Panc1 (cell line): ENCODE results near the gene KCNC3.

Experiments used
- CTCF ChIP-seq: fragments of 450-650 bp; IDR thresholded peaks from 2 replicates; pipeline ENCODE4 v1.5.1; 2017; ENCODE audit warnings: mild to moderate bottlenecking
- POLR2AphosphoS5 ChIP-seq: IDR thresholded peaks from 2 replicates; pipeline ENCODE4 v1.6.1; 2012; ENCODE audit warnings: mild to moderate bottlenecking, low read depth, low read length, moderate library complexity
- REST ChIP-seq, 2 experiments: IDR thresholded peaks; 2 replicates each; pipeline ENCODE4 v1.6.1; 2011 to 2012; ENCODE audit warnings: low read depth in 2 of 2, control low read depth in 1 of 2, low read length in 1 of 2, mild to moderate bottlenecking in 1 of 2, moderate library complexity in 1 of 2; ENCODE audit not compliant: insufficient read depth in 1 of 2
- SIN3A ChIP-seq: IDR thresholded peaks from 2 replicates; pipeline ENCODE4 v1.6.1; 2012; ENCODE audit warnings: low read depth, mild to moderate bottlenecking, low read length, moderate library complexity, borderline replicate concordance; ENCODE audit not compliant: insufficient read depth

GRCh38 chr19:50315773-50316448 is 13.3 kb downstream of the KCNC3 start:
- TF ChIP-seq CTCF (no peak), REST (IDR thresholded peaks at IDR 0.05; ENCODE audit: insufficient read depth in 1 of 2, low read depth in 2 of 2, low read length in 1 of 2) (no peak), POLR2AphosphoS5 (no peak), SIN3A (no peak)
